Neural progenitor cell (in vitro differentiated cells): ENCODE results near the gene NRTN. TPM values are rescaled to one million over a fixed set of nuclear protein-coding genes. Genes with fewer than 3 reads are reported as not detected.

Experiments used
- DNase-seq: peaks from one replicate; pipeline ENCODE4 v3.0.0-alpha.2; 2016; ENCODE audit warnings: low spot score
- H2AFZ ChIP-seq: fragments of 200-600 bp; sonication (generic); replicated peaks from 2 replicates; pipeline ENCODE4 v1.6.1; 2016; ENCODE audit warnings: antibody characterized with exemption
- H3F3A ChIP-seq: fragments of 200-600 bp; sonication (generic); 2 replicates; pipeline ENCODE4 v1.6.1; 2016; ENCODE audit warnings: antibody characterized with exemption, low read depth
- H3K27ac ChIP-seq: fragments of 200-600 bp; sonication (generic); 2 replicates; pipeline ENCODE4 v1.5.1; 2016; ENCODE audit warnings: mild to moderate bottlenecking
- H3K27me3 ChIP-seq: fragments of 200-600 bp; sonication (generic); 2 replicates; pipeline ENCODE4 v1.6.1; 2016; ENCODE audit warnings: mild to moderate bottlenecking, moderate library complexity
- H3K36me3 ChIP-seq: fragments of 200-600 bp; sonication (generic); 2 replicates; pipeline ENCODE4 v1.5.1; 2016
- H3K4me1 ChIP-seq: fragments of 200-600 bp; sonication (generic); 2 replicates; pipeline ENCODE4 v1.6.1; 2016; ENCODE audit warnings: mixed run types
- H3K4me2 ChIP-seq: fragments of 200-600 bp; sonication (generic); 2 replicates; pipeline ENCODE4 v1.6.1; 2016
- H3K4me3 ChIP-seq: fragments of 200-600 bp; sonication (generic); 2 replicates; pipeline ENCODE4 v1.5.1; 2016
- H3K79me2 ChIP-seq: fragments of 200-600 bp; sonication (generic); 2 replicates; pipeline ENCODE4 v1.6.1; 2016; ENCODE audit warnings: low read depth
- H3K9ac ChIP-seq: fragments of 200-600 bp; sonication (generic); 2 replicates; pipeline ENCODE4 v1.6.1; 2016
- H3K9me3 ChIP-seq: fragments of 200-600 bp; sonication (generic); 2 replicates; pipeline ENCODE4 v1.5.1; 2016; ENCODE audit warnings: low read depth
- H4K20me1 ChIP-seq: fragments of 200-600 bp; sonication (generic); 2 replicates; pipeline ENCODE4 v1.6.1; 2016; ENCODE audit warnings: low read depth
- H3K27ac Mint-ChIP-seq: 3 replicates; pipeline ENCODE4 v1.8.0; 2021; ENCODE audit warnings: mixed read lengths
- H3K27me3 Mint-ChIP-seq: 2 replicates; pipeline ENCODE4 v1.8.0; 2022; ENCODE audit warnings: low read depth, mild to moderate bottlenecking, inconsistent platforms, moderate library complexity, mixed read lengths; ENCODE audit not compliant: insufficient read depth
- H3K36me3 Mint-ChIP-seq: 3 replicates; pipeline ENCODE4 v1.8.0; 2021; ENCODE audit warnings: mixed read lengths
- H3K4me1 Mint-ChIP-seq: 3 replicates; pipeline ENCODE4 v1.8.0; 2021; ENCODE audit warnings: mixed read lengths
- H3K4me3 Mint-ChIP-seq: 3 replicates; pipeline ENCODE4 v1.8.0; 2021; ENCODE audit warnings: mild to moderate bottlenecking, moderate library complexity, mixed read lengths
- H3K9me3 Mint-ChIP-seq: 3 replicates; pipeline ENCODE4 v1.8.0; 2020; ENCODE audit warnings: mixed read lengths
- EZH2 ChIP-seq: fragments of 200-600 bp; sonication (generic); IDR thresholded peaks from 2 replicates; pipeline ENCODE4 v1.6.1; 2017; ENCODE audit warnings: antibody characterized with exemption, mild to moderate bottlenecking, moderate library complexity
- EZH2phosphoT487 ChIP-seq: fragments of 200-600 bp; sonication (generic); IDR thresholded peaks from 2 replicates; pipeline ENCODE4 v1.6.1; 2017; ENCODE audit warnings: antibody characterized with exemption
- total RNA-seq: library from RNA; depleted of rRNA; stranded (reverse); fragments of >200 nt; gene quantifications from 2 replicates; pipeline ENCODE4 v1.2.3, GENCODE V29; 2015; ENCODE audit warnings: low replicate concordance
- TF ChIP-seq, protein P1 (sequence below): fragments of 200-600 bp; sonication (generic); IDR thresholded peaks from 2 replicates; pipeline ENCODE4 v1.5.1; 2017; ENCODE audit warnings: antibody characterized with exemption, mild to moderate bottlenecking

Gene NRTN
- total RNA-seq, 1 donor from 2014 or later, result 2.4 TPM

DNA sequence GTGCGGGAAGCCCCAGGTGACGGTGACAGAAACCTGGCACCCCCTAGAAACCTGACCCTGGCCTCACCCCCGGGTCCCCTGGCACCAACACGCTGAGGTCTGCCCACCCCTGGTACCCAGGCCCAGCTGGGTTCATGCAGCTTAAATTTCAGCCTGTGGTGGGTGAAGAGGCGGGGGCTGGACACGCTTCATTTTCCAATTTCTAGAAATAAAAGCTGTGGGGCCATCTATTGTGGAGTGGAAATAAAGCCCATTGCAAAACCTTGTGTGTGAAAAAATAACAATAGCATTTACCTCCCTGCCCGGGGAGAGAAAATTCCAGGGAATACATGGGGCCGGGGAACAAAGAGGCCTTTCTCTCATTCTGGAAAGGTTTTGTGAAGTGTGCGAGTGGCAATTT is 73.0 kb downstream of the NRTN start:
- no peaks in the 10 kb centered on the region for H3K9me3 Mint-ChIP-seq
- Histone ChIP-seq H4K20me1 (no peaks in the 10 kb centered on the region), H3K4me3 (no peak overlapping the region), H3K36me3 (no peaks in the 10 kb centered on the region), H3K27ac (peak overlapping the region; percentile 56), H3K9me3 (no peaks in the 10 kb centered on the region), H2AFZ (no peak overlapping the region), H3K79me2 (no peaks in the 10 kb centered on the region), H3K4me2 (peak overlapping the region; percentile 27), H3K4me1 (peaks cover 23% of the 10 kb centered on the region), H3K9ac (no peak overlapping the region), H3F3A (peaks cover 16% of the 10 kb centered on the region), H3K27me3 (no peaks in the 10 kb centered on the region)
- TF ChIP-seq EZH2 (no peak), EZH2phosphoT487 (no peak)
- TF ChIP-seq, protein P1, sequence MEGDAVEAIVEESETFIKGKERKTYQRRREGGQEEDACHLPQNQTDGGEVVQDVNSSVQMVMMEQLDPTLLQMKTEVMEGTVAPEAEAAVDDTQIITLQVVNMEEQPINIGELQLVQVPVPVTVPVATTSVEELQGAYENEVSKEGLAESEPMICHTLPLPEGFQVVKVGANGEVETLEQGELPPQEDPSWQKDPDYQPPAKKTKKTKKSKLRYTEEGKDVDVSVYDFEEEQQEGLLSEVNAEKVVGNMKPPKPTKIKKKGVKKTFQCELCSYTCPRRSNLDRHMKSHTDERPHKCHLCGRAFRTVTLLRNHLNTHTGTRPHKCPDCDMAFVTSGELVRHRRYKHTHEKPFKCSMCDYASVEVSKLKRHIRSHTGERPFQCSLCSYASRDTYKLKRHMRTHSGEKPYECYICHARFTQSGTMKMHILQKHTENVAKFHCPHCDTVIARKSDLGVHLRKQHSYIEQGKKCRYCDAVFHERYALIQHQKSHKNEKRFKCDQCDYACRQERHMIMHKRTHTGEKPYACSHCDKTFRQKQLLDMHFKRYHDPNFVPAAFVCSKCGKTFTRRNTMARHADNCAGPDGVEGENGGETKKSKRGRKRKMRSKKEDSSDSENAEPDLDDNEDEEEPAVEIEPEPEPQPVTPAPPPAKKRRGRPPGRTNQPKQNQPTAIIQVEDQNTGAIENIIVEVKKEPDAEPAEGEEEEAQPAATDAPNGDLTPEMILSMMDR, result no peak
- DNase-seq, result peak; percentile 57
- no peaks in the 10 kb centered on the region for H3K36me3 Mint-ChIP-seq
- peak overlapping the region; percentile 90 for H3K27ac Mint-ChIP-seq
- H3K4me1 Mint-ChIP-seq, result peaks cover 33% of the 10 kb centered on the region
- peaks cover 7% of the 10 kb centered on the region for H3K27me3 Mint-ChIP-seq
- H3K4me3 Mint-ChIP-seq, result no peak overlapping the region

Other genes starting within 250 kb of the NRTN start
- 1.8 and 3.5 TPM in 2 replicates for gene TINCR, start 237.1 kb upstream of the NRTN start, total RNA-seq
- gene SAFB2, start 182.3 kb upstream of the NRTN start, total RNA-seq, result 45.2 and 53.3 TPM in 2 replicates
- gene SAFB, start 182.0 kb upstream of the NRTN start, total RNA-seq, result 57.9 and 89.2 TPM in 2 replicates
- 7.5 and 15.0 TPM in 2 replicates for gene MICOS13, start 124.6 kb upstream of the NRTN start, total RNA-seq
- 7.7 and 60.5 TPM in 2 replicates for gene HSD11B1L, start 124.0 kb upstream of the NRTN start, total RNA-seq
- 778 and 991 TPM in 2 replicates for gene RPL36, start 114.8 kb upstream of the NRTN start, total RNA-seq
- gene LONP1, start 84.9 kb upstream of the NRTN start, total RNA-seq, result 35.9 and 68.4 TPM in 2 replicates
- gene CATSPERD, start 84.4 kb upstream of the NRTN start, total RNA-seq, result not detected in 2 replicates
- 0.40 TPM in 1 of 2 replicates, not detected in the other for gene PRR22, start 20.3 kb upstream of the NRTN start, total RNA-seq
- gene DUS3L, start 13.9 kb upstream of the NRTN start, total RNA-seq, result 20.7 and 27.6 TPM in 2 replicates
- not detected in 2 replicates for gene FUT6, start 34.6 kb downstream of the NRTN start, total RNA-seq
- 0.34 TPM in 1 of 2 replicates, not detected in the other for gene FUT3, start 46.4 kb downstream of the NRTN start, total RNA-seq
- 0.09 TPM in 1 of 2 replicates, not detected in the other for gene FUT5, start 65.5 kb downstream of the NRTN start, total RNA-seq
- 102 and 197 TPM in 2 replicates for gene NDUFA11, start 98.7 kb downstream of the NRTN start, total RNA-seq
- gene VMAC, start 99.8 kb downstream of the NRTN start, total RNA-seq, result 4.6 and 6.8 TPM in 2 replicates
- 2.2 and 12.4 TPM in 2 replicates for gene CAPS, start 109.2 kb downstream of the NRTN start, total RNA-seq
- 77.8 and 83.5 TPM in 2 replicates for gene RANBP3, start 173.1 kb downstream of the NRTN start, total RNA-seq